ENCODE data around the gene RCSD1.

Gene RCSD1

GRCh38 chr1:167676205-167676915 lies 46.3 kb downstream of the RCSD1 start:
- H3K9me3 Mint-ChIP-seq (ENCODE audit: low read depth) = no peaks in the 10 kb centered on the region
- no peak overlapping the region for H3K4me3 Mint-ChIP-seq
- peak overlapping the region; percentile 36 for H3K27ac Mint-ChIP-seq
- H3K36me3 Mint-ChIP-seq = peaks cover 18% of the 10 kb centered on the region
- peaks cover 35% of the 10 kb centered on the region for H3K4me1 Mint-ChIP-seq (ENCODE audit: low read depth)
- no peaks in the 10 kb centered on the region for H3K27me3 Mint-ChIP-seq

- Mint-ChIP-seq H3K36me3 (peaks cover 14% of the 10 kb centered on the region), H3K4me1 (ENCODE audit: low read depth) (peaks cover 32% of the 10 kb centered on the region), H3K4me3 (no peak overlapping the region), H3K27me3 (no peaks in the 10 kb centered on the region), H3K9me3 (ENCODE audit: low read depth) (no peaks in the 10 kb centered on the region), H3K27ac (no peak overlapping the region)
These were observed 47.1 kb downstream of the RCSD1 start for GRCh38 chr1:167676916-167677848.

GRCh38 chr1:167678422-167678821 lies 48.4 kb downstream of the RCSD1 start:
- H3K4me3 Mint-ChIP-seq = no peak overlapping the region

GRCh38 chr1:167678838-167679237 lies 48.8 kb downstream of the RCSD1 start:
- Mint-ChIP-seq H3K4me3 (no peak overlapping the region), H3K36me3 (peaks cover 4% of the 10 kb centered on the region), H3K27ac (no peak overlapping the region), H3K9me3 (ENCODE audit: low read depth) (no peaks in the 10 kb centered on the region), H3K27me3 (no peaks in the 10 kb centered on the region), H3K4me1 (ENCODE audit: low read depth) (peaks cover 17% of the 10 kb centered on the region)

More at GRCh38 chr1:167678422-167678821, 48.4 kb downstream of the RCSD1 start:
- no peaks in the 10 kb centered on the region for H3K27me3 Mint-ChIP-seq
- H3K9me3 Mint-ChIP-seq (ENCODE audit: low read depth) = no peaks in the 10 kb centered on the region
- H3K36me3 Mint-ChIP-seq = peaks cover 8% of the 10 kb centered on the region
- H3K27ac Mint-ChIP-seq = no peak overlapping the region
- peaks cover 21% of the 10 kb centered on the region for H3K4me1 Mint-ChIP-seq (ENCODE audit: low read depth)

- peaks cover 15% of the 10 kb centered on the region for H3K4me1 Mint-ChIP-seq (ENCODE audit: low read depth)
- no peak overlapping the region for H3K27ac Mint-ChIP-seq
- H3K9me3 Mint-ChIP-seq (ENCODE audit: low read depth) = no peaks in the 10 kb centered on the region
- no peaks in the 10 kb centered on the region for H3K36me3 Mint-ChIP-seq
- H3K27me3 Mint-ChIP-seq = no peaks in the 10 kb centered on the region
- no peak overlapping the region for H3K4me3 Mint-ChIP-seq
These were observed 49.7 kb downstream of the RCSD1 start for GRCh38 chr1:167679714-167680113.

GRCh38 chr1:167681024-167681423 lies 51.0 kb downstream of the RCSD1 start:
- Mint-ChIP-seq H3K27ac (peak overlapping the region; percentile 87), H3K36me3 (no peaks in the 10 kb centered on the region), H3K27me3 (no peaks in the 10 kb centered on the region), H3K4me1 (ENCODE audit: low read depth) (peaks cover 16% of the 10 kb centered on the region), H3K4me3 (no peak overlapping the region), H3K9me3 (ENCODE audit: low read depth) (no peaks in the 10 kb centered on the region)

GRCh38 chr1:167681451-167682098 lies 51.5 kb downstream of the RCSD1 start:
- Mint-ChIP-seq H3K4me1 (ENCODE audit: low read depth) (peaks cover 18% of the 10 kb centered on the region), H3K36me3 (no peaks in the 10 kb centered on the region), H3K4me3 (no peak overlapping the region), H3K9me3 (ENCODE audit: low read depth) (no peaks in the 10 kb centered on the region), H3K27me3 (no peaks in the 10 kb centered on the region), H3K27ac (peak overlapping the region; percentile 87)

- Mint-ChIP-seq H3K4me3 (no peak overlapping the region), H3K4me1 (ENCODE audit: low read depth) (peaks cover 24% of the 10 kb centered on the region), H3K27ac (peak overlapping the region; percentile 87), H3K9me3 (ENCODE audit: low read depth) (no peaks in the 10 kb centered on the region), H3K36me3 (no peaks in the 10 kb centered on the region), H3K27me3 (no peaks in the 10 kb centered on the region)
These were observed 53.2 kb downstream of the RCSD1 start for GRCh38 chr1:167683226-167683625.

GRCh38 chr1:167683641-167684502 lies 53.8 kb downstream of the RCSD1 start:
- Mint-ChIP-seq H3K36me3 (no peaks in the 10 kb centered on the region), H3K4me3 (no peak overlapping the region), H3K4me1 (ENCODE audit: low read depth) (peaks cover 26% of the 10 kb centered on the region), H3K27ac (peak overlapping the region; percentile 87), H3K9me3 (ENCODE audit: low read depth) (no peaks in the 10 kb centered on the region), H3K27me3 (no peaks in the 10 kb centered on the region)

- H3K4me1 Mint-ChIP-seq (ENCODE audit: low read depth) = peaks cover 31% of the 10 kb centered on the region
- H3K27me3 Mint-ChIP-seq = no peaks in the 10 kb centered on the region
- no peaks in the 10 kb centered on the region for H3K9me3 Mint-ChIP-seq (ENCODE audit: low read depth)
- H3K36me3 Mint-ChIP-seq = no peaks in the 10 kb centered on the region
- peak overlapping the region; percentile 87 for H3K27ac Mint-ChIP-seq
- H3K4me3 Mint-ChIP-seq = no peak overlapping the region
These were observed 55.8 kb downstream of the RCSD1 start for GRCh38 chr1:167685844-167686243.

GRCh38 chr1:167687919-167688519 lies 58.0 kb downstream of the RCSD1 start:
- Mint-ChIP-seq H3K27me3 (no peaks in the 10 kb centered on the region), H3K36me3 (peaks cover 3% of the 10 kb centered on the region), H3K4me1 (ENCODE audit: low read depth) (peaks cover 22% of the 10 kb centered on the region), H3K27ac (peak overlapping the region; percentile 71), H3K4me3 (no peak overlapping the region), H3K9me3 (ENCODE audit: low read depth) (no peaks in the 10 kb centered on the region)

GRCh38 chr1:167689567-167689920 lies 59.5 kb downstream of the RCSD1 start:
- H3K4me1 Mint-ChIP-seq (ENCODE audit: low read depth) = peaks cover 19% of the 10 kb centered on the region
- peak overlapping the region; percentile 68 for H3K27ac Mint-ChIP-seq
- H3K4me3 Mint-ChIP-seq = no peak overlapping the region
- H3K9me3 Mint-ChIP-seq (ENCODE audit: low read depth) = no peaks in the 10 kb centered on the region
- H3K27me3 Mint-ChIP-seq = no peaks in the 10 kb centered on the region
- peaks cover 3% of the 10 kb centered on the region for H3K36me3 Mint-ChIP-seq

- Mint-ChIP-seq H3K4me1 (ENCODE audit: low read depth) (peaks cover 20% of the 10 kb centered on the region), H3K27me3 (no peaks in the 10 kb centered on the region), H3K9me3 (ENCODE audit: low read depth) (no peaks in the 10 kb centered on the region), H3K4me3 (no peak overlapping the region), H3K36me3 (peaks cover 6% of the 10 kb centered on the region), H3K27ac (peak overlapping the region; percentile 68)
These were observed 60.0 kb downstream of the RCSD1 start for GRCh38 chr1:167690053-167690452.

Data from activated naive CD8-positive, alpha-beta T cell (primary cell).